Measurements from ENCODE around the gene AKR1C3.

The AKR1C3 gene

DNA sequence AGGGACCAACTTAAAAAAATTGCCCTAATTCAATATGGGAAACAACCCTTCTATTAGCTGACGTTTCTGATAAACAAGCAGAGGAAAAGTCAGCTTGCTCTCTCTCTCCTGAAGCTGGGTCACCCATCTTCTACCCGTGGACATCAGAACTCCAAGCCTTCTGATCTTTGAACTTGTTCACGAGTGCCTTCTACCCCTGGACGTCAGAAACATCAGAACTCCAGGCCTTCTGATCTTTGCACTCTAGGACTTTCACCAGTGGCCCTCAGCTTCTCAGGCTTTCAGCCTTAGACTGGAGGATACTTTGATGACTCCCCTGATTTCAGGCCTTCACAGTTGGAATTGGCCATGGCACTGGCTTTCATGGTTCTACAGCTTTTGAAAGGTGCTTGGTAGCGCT lies 48.9 kb downstream of the AKR1C3 start:
- no peak for DNase-seq

DNA sequence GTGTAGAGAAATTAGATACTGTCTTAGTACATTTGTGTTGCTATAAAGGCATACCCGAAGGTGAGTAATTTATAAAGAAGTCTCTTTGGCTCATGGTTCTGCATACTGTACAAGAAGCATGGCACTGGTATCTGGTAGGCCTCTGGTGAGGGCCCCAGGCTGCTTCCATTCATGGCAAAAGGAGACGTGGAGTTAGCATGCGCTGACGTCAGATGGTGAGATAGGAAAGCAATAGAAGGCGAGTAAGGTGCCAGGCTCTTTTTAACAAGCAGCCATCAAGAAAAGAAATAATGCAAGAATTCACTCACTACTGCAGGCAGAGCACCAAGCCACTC lies 52.7 kb downstream of the AKR1C3 start:
- DNase-seq, result no peak

DNA sequence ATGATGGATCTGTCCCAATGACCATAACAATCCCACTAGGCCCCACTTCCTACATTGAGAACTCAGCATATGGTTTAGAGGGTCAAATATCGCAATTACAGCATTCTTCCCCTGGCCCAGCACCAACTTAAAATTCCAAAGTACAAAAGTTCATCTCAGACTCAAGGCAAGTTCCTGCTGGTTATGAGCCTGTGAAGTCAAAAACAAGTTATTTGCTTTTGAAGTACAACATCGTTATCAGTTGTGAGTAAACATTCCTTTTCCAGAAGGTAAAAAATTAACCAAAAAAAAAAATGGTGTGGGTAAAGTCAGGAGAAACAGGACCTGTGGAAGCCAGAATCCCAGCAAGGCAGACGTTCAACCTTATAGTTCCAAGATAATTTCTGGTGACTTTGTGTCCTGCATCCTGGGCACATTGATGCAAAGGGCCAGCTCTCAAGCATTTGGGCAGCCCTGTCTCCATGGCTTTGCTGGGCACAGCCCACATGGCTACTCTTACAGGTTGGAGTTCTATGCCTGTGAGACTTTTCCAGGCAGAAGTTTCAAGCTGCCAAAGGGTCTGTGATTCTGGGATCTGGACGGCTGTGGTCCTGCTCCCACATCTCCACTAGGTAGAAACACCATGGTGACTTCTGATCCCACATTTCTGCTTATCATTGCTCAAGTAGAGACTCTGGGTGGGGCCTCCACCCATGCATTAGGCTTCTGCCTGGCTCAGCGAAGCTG lies 53.2 kb downstream of the AKR1C3 start:
- no peak for DNase-seq

DNA sequence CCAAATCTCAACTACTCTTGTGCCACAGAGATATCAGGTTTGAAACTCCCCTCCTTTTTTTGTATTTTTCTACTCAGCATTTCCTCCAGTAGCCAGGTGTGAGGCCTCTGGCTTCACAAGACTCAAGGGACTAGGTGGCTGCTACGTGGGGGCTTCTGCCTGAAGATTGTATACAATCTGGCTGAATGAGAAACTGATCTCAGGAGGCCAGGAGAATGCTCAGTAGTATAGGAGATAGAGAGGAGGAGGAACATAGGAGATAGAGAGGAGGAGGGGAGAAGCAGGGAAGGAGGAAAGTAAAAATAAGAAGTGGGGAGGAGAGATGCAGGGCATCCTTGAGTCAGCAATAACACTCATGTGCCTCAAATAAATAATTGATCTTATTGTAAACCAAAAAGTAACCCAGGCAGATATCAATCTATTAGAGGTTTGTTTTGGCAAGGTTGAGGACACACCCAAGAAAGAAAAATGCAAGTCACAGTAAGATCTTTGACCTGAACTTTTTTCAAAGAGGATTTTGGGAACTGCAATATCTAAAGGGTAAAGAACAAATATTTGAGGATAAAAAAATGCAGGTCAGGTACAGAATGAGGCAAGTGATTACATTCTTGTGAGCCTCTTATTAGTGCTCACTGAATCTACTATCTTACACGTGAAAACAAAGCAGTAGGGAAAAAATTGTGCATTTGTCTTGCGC lies 53.9 kb downstream of the AKR1C3 start:
- no peak for DNase-seq

DNA sequence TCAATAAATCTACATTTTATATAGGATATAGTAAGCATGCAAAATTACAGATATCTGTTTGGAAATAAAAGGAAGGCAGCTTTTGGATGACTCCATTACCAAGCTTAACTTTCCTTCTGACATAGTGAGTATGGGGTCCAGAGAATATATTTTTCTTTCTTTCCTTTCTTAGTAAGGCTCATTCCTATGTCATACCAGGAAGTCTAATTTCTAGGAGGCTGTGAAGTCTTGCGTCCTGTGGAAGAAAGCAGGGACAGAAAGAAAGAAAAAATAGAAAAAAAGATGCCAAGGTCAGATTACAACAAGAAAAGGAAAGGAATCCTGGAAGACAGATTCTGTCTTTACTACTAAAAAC lies 54.4 kb downstream of the AKR1C3 start:
- no peak for DNase-seq

DNA sequence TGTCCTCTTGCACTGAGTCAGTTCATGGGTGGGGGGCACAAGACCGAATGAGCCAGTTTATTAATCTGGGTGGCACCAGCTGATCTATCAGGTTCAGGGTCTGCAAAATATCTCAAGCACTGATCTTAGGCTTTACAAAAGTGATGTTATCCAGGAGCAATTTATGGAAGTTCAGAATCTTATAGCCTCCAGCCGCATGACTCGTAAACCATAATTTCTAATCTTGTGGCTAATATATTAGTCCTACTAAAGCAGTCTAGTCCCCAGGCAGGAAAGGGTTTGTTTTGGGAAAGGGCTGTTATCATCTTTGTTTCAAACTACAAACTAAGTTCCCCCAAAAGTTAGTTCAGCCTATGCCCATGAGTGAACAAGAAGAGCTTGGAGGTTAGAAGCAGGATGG lies 56.9 kb downstream of the AKR1C3 start:
- DNase-seq, result no peak

DNA sequence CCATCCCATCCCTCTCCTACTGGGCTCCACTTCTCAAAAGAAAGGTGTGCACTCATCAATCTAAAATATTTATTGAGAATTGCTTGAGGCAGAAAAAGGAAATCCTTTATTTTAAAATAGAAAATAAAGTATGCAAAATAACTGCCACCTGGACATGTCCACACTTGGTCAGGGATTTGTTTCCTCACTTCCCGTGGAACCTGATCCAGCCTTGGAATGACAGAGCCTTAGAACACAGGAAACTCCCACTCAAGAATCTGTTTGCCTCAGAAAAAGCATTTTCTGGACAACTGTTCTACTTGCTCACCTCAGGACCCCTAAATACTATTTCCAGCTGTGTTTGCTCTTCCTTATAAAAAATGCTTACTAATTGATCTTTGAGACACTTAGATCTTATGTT lies 61.7 kb downstream of the AKR1C3 start:
- DNase-seq, result no peak
